Skeletal muscle satellite cell (primary cell): ENCODE data around the gene FMN2.

ENCODE experiments used
- H3K27me3 ChIP-seq: 2 replicates; pipeline ENCODE4 v1.7.0; 2013; ENCODE audit warnings: low read length; ENCODE audit not compliant: control insufficient read depth, insufficient read depth
- H3K36me3 ChIP-seq: 2 replicates; pipeline ENCODE4 v1.7.0; 2013; ENCODE audit warnings: mild to moderate bottlenecking, control low read depth, low read length; ENCODE audit not compliant: insufficient read depth
- H3K4me1 ChIP-seq: 2 replicates; pipeline ENCODE4 v1.7.0; 2013; ENCODE audit warnings: low read length; ENCODE audit not compliant: control insufficient read depth, insufficient read depth
- H3K4me2 ChIP-seq: 2 replicates; pipeline ENCODE4 v1.7.0; 2013; ENCODE audit warnings: mild to moderate bottlenecking, low read length
- H3K4me3 ChIP-seq: 2 replicates; pipeline ENCODE4 v1.7.0; 2013; ENCODE audit warnings: low read length
- H3K9ac ChIP-seq: 2 replicates; pipeline ENCODE4 v1.7.0; 2013; ENCODE audit warnings: mild to moderate bottlenecking, low read depth, low read length, moderate library complexity
- H3K9me3 ChIP-seq: replicated peaks from 2 replicates; pipeline ENCODE4 v1.7.0; 2013; ENCODE audit warnings: mild to moderate bottlenecking, control low read depth, low read length

FMN2 gene

DNA sequence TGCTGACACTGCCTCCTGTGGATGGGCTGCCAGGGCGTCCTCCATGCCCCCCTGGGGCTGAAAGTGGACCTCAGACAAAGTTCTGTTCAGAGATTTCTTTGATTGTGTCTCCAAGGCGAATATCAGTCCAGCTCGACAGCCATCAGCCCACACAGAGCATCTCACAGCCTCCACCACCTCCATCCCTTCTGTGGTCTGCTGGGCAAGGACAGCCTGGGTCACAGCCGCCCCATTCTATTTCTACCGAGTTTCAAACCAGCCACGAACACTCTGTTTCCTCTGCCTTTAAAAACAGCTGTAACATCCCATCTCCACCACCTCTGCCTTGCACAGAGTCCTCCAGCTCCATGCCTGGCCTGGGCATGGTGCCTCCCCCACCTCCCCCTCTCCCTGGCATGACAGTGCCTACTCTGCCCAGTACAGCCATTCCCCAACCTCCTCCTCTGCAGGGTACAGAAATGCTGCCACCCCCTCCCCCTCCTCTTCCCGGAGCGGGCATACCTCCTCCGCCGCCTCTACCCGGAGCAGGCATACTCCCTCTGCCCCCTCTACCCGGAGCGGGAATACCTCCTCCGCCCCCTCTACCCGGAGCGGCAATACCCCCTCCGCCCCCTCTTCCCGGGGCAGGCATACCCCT is 115.5 kb downstream of the FMN2 start:
- Histone ChIP-seq H3K9ac (no peak overlapping the region), H3K9me3 (no peaks in the 10 kb centered on the region), H3K4me2 (no peak overlapping the region), H3K4me3 (no peak overlapping the region), H3K4me1 (peaks cover 14% of the 10 kb centered on the region), H3K27me3 (no peaks in the 10 kb centered on the region), H3K36me3 (peaks cover 8% of the 10 kb centered on the region)

DNA sequence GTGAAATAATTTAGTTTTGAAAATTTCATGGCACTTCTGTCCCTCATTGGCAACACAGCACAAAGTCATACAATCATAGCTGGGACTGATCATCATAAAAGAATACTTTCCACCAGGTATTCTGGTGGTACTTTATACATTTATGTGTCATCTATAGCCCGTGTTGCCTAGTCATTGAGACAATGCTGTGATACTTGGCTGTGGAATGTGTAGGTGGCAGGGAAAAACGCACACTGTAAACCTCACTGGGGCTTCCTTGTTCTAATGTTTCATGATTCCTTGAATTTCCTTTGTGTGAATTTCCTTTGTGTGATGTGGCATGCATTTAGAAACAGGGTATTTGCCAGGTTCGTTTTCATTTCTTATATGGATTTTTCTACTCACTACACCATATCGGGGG is 118.3 kb downstream of the FMN2 start:
- Histone ChIP-seq H3K9ac (no peak overlapping the region), H3K4me1 (peaks cover 19% of the 10 kb centered on the region), H3K36me3 (peaks cover 8% of the 10 kb centered on the region), H3K4me3 (no peak overlapping the region), H3K9me3 (no peaks in the 10 kb centered on the region), H3K4me2 (no peak overlapping the region), H3K27me3 (no peaks in the 10 kb centered on the region)

DNA sequence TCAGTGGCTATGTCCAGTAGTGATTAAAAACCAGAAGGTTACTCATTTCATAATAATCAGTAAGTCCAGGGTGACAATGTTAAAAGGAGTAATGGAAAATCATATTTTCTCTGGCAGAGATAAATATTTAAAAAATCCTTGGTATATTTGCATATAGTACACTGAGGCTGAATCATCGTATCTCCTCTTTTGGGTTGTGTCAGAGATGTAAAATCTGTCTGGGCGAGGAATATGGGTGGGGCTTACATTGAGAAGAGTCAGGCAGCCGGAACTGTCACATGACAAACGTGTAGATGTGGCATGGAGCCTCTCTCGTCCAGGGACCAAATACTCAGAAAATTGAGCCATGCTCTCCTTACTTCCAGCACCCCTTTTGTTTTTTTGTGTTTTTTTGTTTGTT is 120.9 kb downstream of the FMN2 start:
- Histone ChIP-seq H3K9me3 (no peaks in the 10 kb centered on the region), H3K9ac (no peak overlapping the region), H3K27me3 (no peaks in the 10 kb centered on the region), H3K4me2 (no peak overlapping the region), H3K4me3 (no peak overlapping the region), H3K4me1 (peaks cover 19% of the 10 kb centered on the region), H3K36me3 (peaks cover 3% of the 10 kb centered on the region)

DNA sequence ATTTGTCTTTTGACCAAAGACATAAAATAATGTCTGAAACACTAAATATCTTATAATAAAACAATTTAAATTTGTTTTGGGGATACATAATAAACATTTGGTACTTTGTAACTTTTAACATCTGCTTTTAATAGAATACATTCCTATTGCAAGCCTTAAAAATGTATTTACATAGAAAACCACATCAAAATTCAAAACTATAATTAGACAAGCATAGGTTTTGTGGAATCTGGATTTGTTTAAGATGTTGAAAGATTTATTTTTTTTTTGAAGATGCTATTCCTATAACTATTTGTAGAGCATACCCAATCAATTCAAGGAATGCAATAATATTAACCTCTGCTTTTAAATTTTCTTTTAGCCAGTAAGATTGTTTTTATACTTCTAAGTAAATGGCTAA is 125.7 kb downstream of the FMN2 start:
- Histone ChIP-seq H3K27me3 (no peaks in the 10 kb centered on the region), H3K9ac (no peak overlapping the region), H3K4me2 (no peak overlapping the region), H3K36me3 (no peaks in the 10 kb centered on the region), H3K9me3 (no peaks in the 10 kb centered on the region), H3K4me1 (peaks cover 3% of the 10 kb centered on the region), H3K4me3 (no peak overlapping the region)

DNA sequence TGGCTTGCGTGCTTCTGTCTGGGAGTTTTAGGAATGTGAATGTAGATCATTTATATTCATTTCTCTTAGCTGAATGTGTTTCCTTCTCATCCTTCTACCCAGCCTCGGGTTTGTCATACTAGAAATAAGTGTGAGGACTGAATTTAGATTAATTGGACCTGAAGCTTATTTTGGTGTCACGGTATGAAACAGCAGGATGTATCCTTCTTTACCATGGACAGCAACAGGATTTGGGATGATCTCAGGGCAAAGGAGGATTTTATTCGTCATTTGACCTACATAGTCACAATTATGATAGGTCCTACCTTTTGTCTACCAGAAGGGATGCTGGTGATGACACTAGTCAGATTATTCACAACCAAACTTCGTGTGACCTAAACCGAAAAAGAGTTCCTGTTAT is 127.4 kb downstream of the FMN2 start:
- no peak overlapping the region for H3K4me2 ChIP-seq
- H3K4me3 ChIP-seq: no peak overlapping the region
- no peak overlapping the region for H3K9ac ChIP-seq
- no peaks in the 10 kb centered on the region for H3K4me1 ChIP-seq
- no peaks in the 10 kb centered on the region for H3K9me3 ChIP-seq
- no peaks in the 10 kb centered on the region for H3K36me3 ChIP-seq
- H3K27me3 ChIP-seq: no peaks in the 10 kb centered on the region

GRCh38 chr1:240226102-240226501 is 134.4 kb downstream of the FMN2 start:
- Histone ChIP-seq H3K4me1 (no peaks in the 10 kb centered on the region), H3K4me3 (no peak overlapping the region), H3K27me3 (no peaks in the 10 kb centered on the region), H3K4me2 (no peak overlapping the region), H3K9me3 (no peaks in the 10 kb centered on the region), H3K9ac (no peak overlapping the region), H3K36me3 (no peaks in the 10 kb centered on the region)

DNA sequence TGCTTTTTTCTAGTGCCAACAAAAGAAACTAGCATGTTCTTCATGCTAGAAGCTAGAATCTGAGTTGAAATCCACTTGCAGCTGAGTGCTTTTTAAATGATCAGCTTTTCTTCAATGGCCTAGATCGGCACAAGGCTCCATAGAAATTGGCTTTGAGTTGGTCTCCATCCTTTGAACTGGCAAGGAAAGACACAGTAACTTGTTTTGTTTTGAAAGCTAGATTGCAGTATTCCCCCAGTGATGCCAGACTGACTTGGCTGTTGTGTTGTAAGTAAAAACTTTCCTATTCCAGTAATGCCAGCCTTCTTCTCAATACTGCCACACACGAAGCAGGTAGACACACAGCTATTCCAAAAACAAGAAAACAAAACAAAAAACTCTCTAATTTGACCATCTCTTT is 139.1 kb downstream of the FMN2 start:
- H3K9ac ChIP-seq: no peak overlapping the region
- H3K4me2 ChIP-seq: no peak overlapping the region
- peaks cover 32% of the 10 kb centered on the region for H3K4me1 ChIP-seq
- no peak overlapping the region for H3K4me3 ChIP-seq
- H3K27me3 ChIP-seq: no peaks in the 10 kb centered on the region
- peaks cover 2% of the 10 kb centered on the region for H3K36me3 ChIP-seq
- no peaks in the 10 kb centered on the region for H3K9me3 ChIP-seq

GRCh38 chr1:240232530-240232929 is 140.8 kb downstream of the FMN2 start:
- Histone ChIP-seq H3K4me3 (no peak overlapping the region), H3K4me1 (peaks cover 48% of the 10 kb centered on the region), H3K9me3 (no peaks in the 10 kb centered on the region), H3K36me3 (peaks cover 6% of the 10 kb centered on the region), H3K4me2 (no peak overlapping the region), H3K27me3 (no peaks in the 10 kb centered on the region), H3K9ac (no peak overlapping the region)

DNA sequence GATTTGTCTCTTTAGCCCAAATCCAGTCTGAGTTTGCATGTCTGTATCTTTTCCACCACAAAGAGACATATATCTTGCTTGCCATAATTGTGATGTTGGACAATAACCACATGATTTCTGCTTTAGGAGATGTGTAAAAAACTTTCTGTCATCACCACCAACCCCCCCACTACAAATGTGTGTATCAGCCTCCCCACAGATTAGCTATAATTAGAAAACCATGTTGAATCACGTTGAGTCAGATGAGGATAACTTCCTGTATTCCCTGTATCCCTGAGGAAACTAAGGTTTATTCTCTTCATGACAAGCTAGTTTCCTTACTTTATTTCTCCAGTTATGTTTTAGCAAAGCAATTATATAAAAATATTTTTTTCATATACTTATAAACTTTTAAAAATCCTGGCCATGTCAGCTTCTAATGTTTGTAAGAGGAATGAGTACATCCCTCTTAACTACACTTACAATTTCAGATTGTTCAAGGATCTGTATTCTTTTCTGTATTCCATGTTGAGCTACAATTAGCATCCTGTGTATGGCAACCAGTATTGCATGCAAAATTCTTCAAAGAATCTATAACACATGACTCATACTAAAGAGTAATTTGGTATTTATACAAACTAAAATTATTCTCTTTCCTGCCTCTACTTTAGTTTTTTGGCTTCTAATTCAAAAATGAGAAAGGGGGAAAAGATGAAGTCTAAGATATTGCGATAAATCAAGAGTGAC is 143.0 kb downstream of the FMN2 start:
- Histone ChIP-seq H3K27me3 (no peaks in the 10 kb centered on the region), H3K4me2 (no peak overlapping the region), H3K36me3 (peaks cover 6% of the 10 kb centered on the region), H3K4me1 (peaks cover 50% of the 10 kb centered on the region), H3K4me3 (no peak overlapping the region), H3K9me3 (no peaks in the 10 kb centered on the region), H3K9ac (peak overlapping the region; percentile 51)

DNA sequence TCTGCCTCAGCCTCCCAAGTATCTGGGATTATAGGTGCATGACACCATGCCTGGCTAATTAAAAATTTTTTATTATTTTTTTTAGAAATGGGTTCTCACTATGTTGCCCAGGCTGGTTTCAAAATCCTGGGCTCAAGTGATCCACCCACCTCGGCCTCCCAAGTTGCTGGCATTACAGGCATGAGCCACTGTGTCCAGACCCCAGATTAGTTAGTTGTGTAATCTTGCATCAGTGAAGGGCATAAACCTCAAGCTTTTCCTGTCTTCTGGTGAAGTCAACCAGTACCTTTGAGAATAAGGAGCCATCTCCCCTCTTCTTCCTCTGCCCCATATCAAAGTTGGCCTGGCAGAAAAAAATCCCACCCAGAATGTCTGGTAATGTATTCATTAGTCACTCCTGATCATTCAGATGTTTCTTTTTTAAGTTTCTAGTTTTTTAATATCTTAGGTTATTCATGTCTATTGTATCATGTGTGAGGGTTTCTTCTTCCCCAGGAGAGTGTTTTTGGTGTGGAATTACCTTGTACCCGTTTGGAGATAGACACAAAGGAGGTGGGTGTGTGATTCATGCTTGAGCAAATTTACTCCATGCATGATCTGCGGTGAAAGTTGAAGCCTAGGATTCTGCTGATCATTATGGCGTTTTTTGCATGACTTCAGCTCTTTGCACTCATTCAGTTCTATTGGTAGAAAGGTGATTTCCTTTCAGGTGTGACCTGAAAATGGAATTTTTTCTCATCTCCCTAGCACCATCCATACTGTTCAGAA is 144.0 kb downstream of the FMN2 start:
- Histone ChIP-seq H3K27me3 (no peaks in the 10 kb centered on the region), H3K36me3 (peaks cover 6% of the 10 kb centered on the region), H3K4me3 (no peak overlapping the region), H3K4me1 (peaks cover 50% of the 10 kb centered on the region), H3K9me3 (no peaks in the 10 kb centered on the region), H3K9ac (peak overlapping the region; percentile 30), H3K4me2 (no peak overlapping the region)

GRCh38 chr1:240237305-240237721 is 145.6 kb downstream of the FMN2 start:
- H3K4me1 ChIP-seq: peaks cover 53% of the 10 kb centered on the region
- H3K9ac ChIP-seq: no peak overlapping the region
- no peaks in the 10 kb centered on the region for H3K9me3 ChIP-seq

More at GRCh38 chr1:240237305-240237721, 145.6 kb downstream of the FMN2 start:
- Histone ChIP-seq H3K27me3 (no peaks in the 10 kb centered on the region), H3K36me3 (peaks cover 6% of the 10 kb centered on the region), H3K4me2 (no peak overlapping the region), H3K4me3 (no peak overlapping the region)
